ENCODE results near the gene FOXL2NB. TPM values are rescaled to one million over a fixed set of nuclear protein-coding genes. Genes with fewer than 3 reads are reported as not detected.

The FOXL2NB gene
- total RNA-seq, 1 experiment from 2014 or later: 0.31 TPM

DNA sequence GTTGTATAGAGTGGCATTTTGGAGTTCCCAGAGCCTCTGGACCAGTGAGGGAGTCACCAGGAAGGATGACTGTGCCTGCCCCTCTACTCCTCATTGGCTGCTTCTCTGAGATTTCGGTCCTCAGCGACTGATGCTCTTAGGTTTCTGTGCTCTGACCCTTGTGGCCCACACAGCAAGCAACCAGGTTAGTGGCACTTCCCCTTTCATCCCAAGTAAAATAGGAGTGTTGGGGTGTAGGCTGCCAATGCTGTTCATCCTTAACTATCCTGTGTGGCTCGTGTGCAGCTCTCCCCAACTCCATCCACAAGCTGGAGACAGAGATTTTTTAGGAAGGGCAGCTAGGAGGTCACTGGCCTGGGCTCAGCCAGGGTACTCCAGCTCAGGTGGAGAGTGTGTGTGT, 37.8 kb downstream of the FOXL2NB start:
- Mint-ChIP-seq H3K4me3 (no peak overlapping the region), H3K27ac (no peak overlapping the region), H3K4me1 (no peaks in the 10 kb centered on the region), H3K36me3 (ENCODE audit: insufficient read depth in 1 of 3, low read depth in 3 of 3) (no peaks in the 10 kb centered on the region), H3K27me3 (ENCODE audit: low read depth) (peaks cover 26% of the 10 kb centered on the region), H3K9me3 (no peaks in the 10 kb centered on the region)
- Histone ChIP-seq H2BK120ac (ENCODE audit: low read depth, low read length, poor library complexity, severe bottlenecking) (no peak overlapping the region), H4K91ac (ENCODE audit: insufficient read length, low read depth, low read length) (no peak overlapping the region), H2BK15ac (ENCODE audit: low read depth, low read length) (no peak overlapping the region), H3K9me3 (ENCODE audit: control insufficient read depth, low read depth, low read length) (no peaks in the 10 kb centered on the region), H2BK20ac (ENCODE audit: low read depth, low read length, poor library complexity, severe bottlenecking) (no peak overlapping the region), H3K14ac (ENCODE audit: insufficient read depth, low read length) (no peak overlapping the region), H3K56ac (ENCODE audit: insufficient read length, low read depth, low read length) (no peak overlapping the region), H2AFZ (ENCODE audit: low read length) (no peak overlapping the region), H2AK5ac (ENCODE audit: insufficient read length, low read length) (no peak overlapping the region), H3K27ac (ENCODE audit: insufficient read length, low read depth, low read length) (no peak overlapping the region), H2BK5ac (ENCODE audit: insufficient read length, low read length) (no peak overlapping the region), H4K5ac (ENCODE audit: insufficient read length, low read depth, low read length) (no peak overlapping the region), H3K4me2 (ENCODE audit: insufficient read depth, insufficient read length, low read length) (no peak overlapping the region), H3T11ph (ENCODE audit: low read length) (no peak overlapping the region), H4K8ac (replicated peaks; ENCODE audit: insufficient read length, low read depth, low read length) (no peak overlapping the region), H2BK12ac (ENCODE audit: insufficient read length, low read depth, low read length) (no peak overlapping the region), H3K4me1 (ENCODE audit: insufficient read depth, low read length) (no peaks in the 10 kb centered on the region), H3K79me2 (ENCODE audit: insufficient read depth, low read length) (no peaks in the 10 kb centered on the region), H3K27me3 (ENCODE audit: insufficient read depth, low read length) (no peaks in the 10 kb centered on the region), H4K20me1 (ENCODE audit: control insufficient read depth, insufficient read depth, insufficient read length) (no peaks in the 10 kb centered on the region), H3K18ac (ENCODE audit: insufficient read length, low read depth, low read length) (no peak overlapping the region), H3K4ac (ENCODE audit: low read depth, low read length) (no peak overlapping the region), H3K79me1 (ENCODE audit: insufficient read depth, low read depth, low read length, poor library complexity, severe bottlenecking) (no peaks in the 10 kb centered on the region), H3K23ac (ENCODE audit: insufficient read length, low read depth, low read length) (no peak overlapping the region), H3K23me2 (ENCODE audit: insufficient read length, low read depth, low read length, poor library complexity, severe bottlenecking) (no peaks in the 10 kb centered on the region), H3K9ac (ENCODE audit: extremely low read depth, insufficient read length, low read length) (no peak overlapping the region)
- no CpG with 5 or more reads among the region's 3 CpGs for WGBS (ENCODE audit: extremely low coverage, insufficient read length, low lambda C conversion rate)
- TF ChIP-seq, protein P1, sequence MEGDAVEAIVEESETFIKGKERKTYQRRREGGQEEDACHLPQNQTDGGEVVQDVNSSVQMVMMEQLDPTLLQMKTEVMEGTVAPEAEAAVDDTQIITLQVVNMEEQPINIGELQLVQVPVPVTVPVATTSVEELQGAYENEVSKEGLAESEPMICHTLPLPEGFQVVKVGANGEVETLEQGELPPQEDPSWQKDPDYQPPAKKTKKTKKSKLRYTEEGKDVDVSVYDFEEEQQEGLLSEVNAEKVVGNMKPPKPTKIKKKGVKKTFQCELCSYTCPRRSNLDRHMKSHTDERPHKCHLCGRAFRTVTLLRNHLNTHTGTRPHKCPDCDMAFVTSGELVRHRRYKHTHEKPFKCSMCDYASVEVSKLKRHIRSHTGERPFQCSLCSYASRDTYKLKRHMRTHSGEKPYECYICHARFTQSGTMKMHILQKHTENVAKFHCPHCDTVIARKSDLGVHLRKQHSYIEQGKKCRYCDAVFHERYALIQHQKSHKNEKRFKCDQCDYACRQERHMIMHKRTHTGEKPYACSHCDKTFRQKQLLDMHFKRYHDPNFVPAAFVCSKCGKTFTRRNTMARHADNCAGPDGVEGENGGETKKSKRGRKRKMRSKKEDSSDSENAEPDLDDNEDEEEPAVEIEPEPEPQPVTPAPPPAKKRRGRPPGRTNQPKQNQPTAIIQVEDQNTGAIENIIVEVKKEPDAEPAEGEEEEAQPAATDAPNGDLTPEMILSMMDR (conservative IDR thresholded peaks at IDR 0.05): no peak
- no peak for DNase-seq
